DND-41 (cell line): ENCODE data around the gene STK32B.

Source experiments
- ATAC-seq: fragments of 200-7000 bp; cut with Tn5 transposase; 3 replicates; pipeline ENCODE4 v1.9.1; 2021; ENCODE audit warnings: low read depth; ENCODE audit not compliant: insufficient read depth
- DNase-seq: peaks from one replicate; pipeline ENCODE4 v3.0.0-alpha.2; 2020
- H2AFZ ChIP-seq: 2 replicates; pipeline ENCODE4 v1.6.0; 2012; ENCODE audit warnings: low read depth, low read length
- H3K27ac ChIP-seq: 2 replicates; pipeline ENCODE4 v1.5.1; 2012; ENCODE audit warnings: low read length, inconsistent platforms
- H3K27me3 ChIP-seq: fragments of 200-600 bp; sonication (generic); 2 replicates; pipeline ENCODE4 v1.6.0; 2012; ENCODE audit warnings: low read length, mild to moderate bottlenecking, inconsistent platforms; ENCODE audit not compliant: insufficient read depth, poor library complexity
- H3K36me3 ChIP-seq: 2 replicates; pipeline ENCODE4 v1.5.1; 2012; ENCODE audit warnings: low read length, inconsistent platforms; ENCODE audit not compliant: insufficient read depth
- H3K4me1 ChIP-seq: 2 replicates; pipeline ENCODE4 v1.5.1; 2012; ENCODE audit warnings: mild to moderate bottlenecking, low read length; ENCODE audit not compliant: insufficient read depth
- H3K4me2 ChIP-seq: 2 replicates; pipeline ENCODE4 v1.6.0; 2012; ENCODE audit warnings: mild to moderate bottlenecking, moderate library complexity, low read length, inconsistent platforms; ENCODE audit not compliant: insufficient read depth
- H3K4me3 ChIP-seq, 2 experiments: fragments of 200-600 bp in 1 of 2; shearing (Covaris generic) in 1 of 2; 2 replicates each; pipeline ENCODE4 v1.5.1; 2012 to 2016; ENCODE audit warnings: inconsistent platforms in 2 of 2, low read length in 2 of 2, mild to moderate bottlenecking in 2 of 2, low read depth in 1 of 2, moderate library complexity in 1 of 2
- H3K79me2 ChIP-seq: 2 replicates; pipeline ENCODE4 v1.6.0; 2012; ENCODE audit warnings: low read length, inconsistent platforms; ENCODE audit not compliant: insufficient read depth
- H3K9ac ChIP-seq: 2 replicates; pipeline ENCODE4 v1.6.0; 2012; ENCODE audit warnings: low read depth, mild to moderate bottlenecking, inconsistent platforms, low read length, moderate library complexity
- H3K9me3 ChIP-seq: 2 replicates; pipeline ENCODE4 v1.5.1; 2012; ENCODE audit warnings: low read length, moderate library complexity, mild to moderate bottlenecking, inconsistent platforms; ENCODE audit not compliant: insufficient read depth, severe bottlenecking
- H4K20me1 ChIP-seq: 2 replicates; pipeline ENCODE4 v1.6.0; 2012; ENCODE audit warnings: low read length; ENCODE audit not compliant: insufficient read depth
- CTCF ChIP-seq: IDR thresholded peaks from 2 replicates; pipeline ENCODE4 v1.5.1; 2012; ENCODE audit warnings: borderline replicate concordance, low read length, moderate library complexity, mild to moderate bottlenecking; ENCODE audit not compliant: poor library complexity, severe bottlenecking; ENCODE audit errors: extremely low read depth
- EZH2 ChIP-seq: IDR thresholded peaks from 3 replicates; pipeline ENCODE4 v1.6.1; 2012; ENCODE audit warnings: borderline replicate concordance, low read depth, mild to moderate bottlenecking, moderate library complexity, low read length, inconsistent platforms; ENCODE audit not compliant: severe bottlenecking

STK32B gene

GRCh38 chr4:5192678-5193077 lies 141.4 kb downstream of the STK32B start:
- ATAC-seq, result no peak

GRCh38 chr4:5198656-5199541 lies 147.6 kb downstream of the STK32B start:
- ATAC-seq, result no peak
- Histone ChIP-seq H3K27me3 (no peaks in the 10 kb centered on the region), H3K79me2 (no peaks in the 10 kb centered on the region), H3K27ac (no peak overlapping the region), H3K4me3 (no peak overlapping the region), H3K4me2 (no peak overlapping the region), H3K4me1 (no peaks in the 10 kb centered on the region), H3K36me3 (no peaks in the 10 kb centered on the region), H3K9me3 (no peaks in the 10 kb centered on the region), H4K20me1 (no peaks in the 10 kb centered on the region), H2AFZ (no peak overlapping the region), H3K9ac (no peak overlapping the region)
- no peak for DNase-seq
- TF ChIP-seq EZH2, result no peak
- no peak for TF ChIP-seq CTCF

More at GRCh38 chr4:5192678-5193077, 141.4 kb downstream of the STK32B start:
- H3K36me3 ChIP-seq, result no peaks in the 10 kb centered on the region
- H3K79me2 ChIP-seq, result no peaks in the 10 kb centered on the region
- DNase-seq, result no peak
- peaks cover 6% of the 10 kb centered on the region; the same call in 1 of the 2 replicates for H4K20me1 ChIP-seq
- TF ChIP-seq EZH2, result no peak
- TF ChIP-seq CTCF, result no peak
- H3K9ac ChIP-seq, result no peak overlapping the region
- no peak overlapping the region for H3K4me2 ChIP-seq
- no peak overlapping the region for H2AFZ ChIP-seq
- no peak overlapping the region for H3K4me3 ChIP-seq
- no peaks in the 10 kb centered on the region for H3K9me3 ChIP-seq
- H3K4me1 ChIP-seq, result peaks cover 3% of the 10 kb centered on the region; the same call in 1 of the 2 replicates
- no peaks in the 10 kb centered on the region for H3K27me3 ChIP-seq
- H3K27ac ChIP-seq, result no peak overlapping the region

- Histone ChIP-seq H3K4me2 (no peak overlapping the region), H3K36me3 (no peaks in the 10 kb centered on the region), H4K20me1 (no peaks in the 10 kb centered on the region), H3K9ac (no peak overlapping the region), H2AFZ (no peak overlapping the region), H3K9me3 (no peaks in the 10 kb centered on the region), H3K27ac (no peak overlapping the region), H3K27me3 (no peaks in the 10 kb centered on the region), H3K4me3 (no peak overlapping the region), H3K79me2 (no peaks in the 10 kb centered on the region), H3K4me1 (no peaks in the 10 kb centered on the region)
- ATAC-seq (no peak), DNase-seq (no peak)
- TF ChIP-seq EZH2 (no peak), CTCF (no peak)
These were observed 148.6 kb downstream of the STK32B start for GRCh38 chr4:5199912-5200311.
